Central memory CD8-positive, alpha-beta T cell (primary cell): ENCODE data around the gene GALNT12.

Experiments used
- ATAC-seq: fragments of 150-1000 bp; cut with Tn5 transposase; replicated peaks from 2 replicates; pipeline ENCODE4 v1.10.0; 2022; ENCODE audit warnings: mild to moderate bottlenecking, moderate FRiP score, moderate number of reproducible peaks; ENCODE audit not compliant: poor library complexity, severe bottlenecking; ENCODE audit errors: extremely low read depth
- DNase-seq, 2 donors: peaks; one replicate each; pipeline ENCODE4 v3.0.0; 2021; ENCODE audit warnings: low spot score in 2 of 2
- H3K27ac Mint-ChIP-seq: one replicate; pipeline ENCODE4 v1.8.0; 2022; ENCODE audit warnings: low read depth, mild to moderate bottlenecking, moderate library complexity, mixed read lengths
- H3K27me3 Mint-ChIP-seq: one replicate; pipeline ENCODE4 v1.8.0; 2022; ENCODE audit warnings: mixed read lengths
- H3K36me3 Mint-ChIP-seq: one replicate; pipeline ENCODE4 v1.8.0; 2022; ENCODE audit warnings: mild to moderate bottlenecking, moderate library complexity, mixed read lengths; ENCODE audit not compliant: insufficient read depth
- H3K4me1 Mint-ChIP-seq: one replicate; pipeline ENCODE4 v1.8.0; 2022; ENCODE audit warnings: mixed read lengths
- H3K4me3 Mint-ChIP-seq: one replicate; pipeline ENCODE4 v1.8.0; 2022; ENCODE audit warnings: mild to moderate bottlenecking, moderate library complexity, mixed read lengths
- H3K9me3 Mint-ChIP-seq: one replicate; pipeline ENCODE4 v1.8.0; 2022; ENCODE audit warnings: mixed read lengths

GALNT12 gene

DNA sequence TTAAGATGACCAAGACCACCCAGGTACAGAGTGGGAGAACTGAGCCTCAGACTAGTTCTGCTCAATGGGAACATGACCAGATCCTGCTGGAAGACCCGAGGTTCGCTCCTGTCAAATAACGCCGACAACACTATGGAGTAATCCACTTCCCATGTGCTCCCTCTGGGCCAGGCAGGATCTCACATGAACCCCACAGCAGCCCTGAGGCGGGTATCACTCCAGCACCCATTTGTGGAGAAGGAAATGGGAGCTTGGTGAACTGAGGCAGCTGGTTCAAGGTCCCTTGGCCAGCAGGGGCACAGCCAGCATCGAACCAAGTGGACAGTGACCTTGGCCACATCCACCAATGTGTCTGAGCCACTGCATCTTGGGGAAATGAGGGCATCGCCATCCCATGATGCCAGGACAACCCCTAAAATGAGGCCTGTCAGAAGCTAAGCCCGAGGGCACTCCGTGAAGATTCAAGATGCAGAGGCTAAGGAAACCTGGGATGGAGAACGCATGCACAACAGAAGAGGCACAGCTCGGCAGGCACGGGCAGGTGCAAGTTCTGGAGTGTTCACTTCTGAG is 19.6 kb upstream of the GALNT12 start:
- ATAC-seq (no peak), DNase-seq (no peak)
- H3K27me3 Mint-ChIP-seq, result no peaks in the 10 kb centered on the region
- no peaks in the 10 kb centered on the region for H3K9me3 Mint-ChIP-seq
- H3K4me1 Mint-ChIP-seq, result peaks cover 15% of the 10 kb centered on the region
- peaks cover 2% of the 10 kb centered on the region for H3K36me3 Mint-ChIP-seq
- peak overlapping the region; percentile 59 for H3K27ac Mint-ChIP-seq
- no peak overlapping the region for H3K4me3 Mint-ChIP-seq

DNA sequence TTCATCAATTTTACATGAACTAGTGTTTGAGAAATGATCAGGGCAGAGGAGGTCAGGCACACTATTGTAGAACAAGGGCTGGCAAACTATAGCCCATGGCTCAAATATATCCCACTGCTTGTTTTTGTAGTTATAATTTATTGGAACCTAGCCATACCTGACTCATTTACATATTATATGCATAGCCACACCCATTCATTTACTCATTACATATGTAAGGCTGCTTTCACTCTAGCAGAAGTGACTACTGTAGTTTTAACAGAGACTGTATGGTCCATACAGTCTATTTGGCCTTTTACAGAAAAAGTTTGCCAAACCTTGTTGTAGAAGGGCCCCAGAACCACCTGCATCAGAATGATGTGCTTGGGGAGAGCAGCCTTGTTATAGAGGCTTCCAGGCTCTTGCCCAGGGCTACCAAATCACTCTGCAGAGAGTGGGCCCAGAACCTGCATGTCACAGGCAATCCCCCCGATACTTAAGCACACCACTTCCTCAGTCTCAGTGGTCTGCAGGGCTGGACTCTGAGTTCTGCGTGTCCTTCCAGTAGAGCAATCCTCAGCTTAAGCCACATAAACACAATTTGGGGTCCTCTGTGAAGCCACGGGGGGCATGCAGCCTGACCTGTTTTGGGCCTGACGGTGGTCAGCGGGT is 17.9 kb upstream of the GALNT12 start:
- H3K27me3 Mint-ChIP-seq, result no peaks in the 10 kb centered on the region
- ATAC-seq, result no peak

DNA sequence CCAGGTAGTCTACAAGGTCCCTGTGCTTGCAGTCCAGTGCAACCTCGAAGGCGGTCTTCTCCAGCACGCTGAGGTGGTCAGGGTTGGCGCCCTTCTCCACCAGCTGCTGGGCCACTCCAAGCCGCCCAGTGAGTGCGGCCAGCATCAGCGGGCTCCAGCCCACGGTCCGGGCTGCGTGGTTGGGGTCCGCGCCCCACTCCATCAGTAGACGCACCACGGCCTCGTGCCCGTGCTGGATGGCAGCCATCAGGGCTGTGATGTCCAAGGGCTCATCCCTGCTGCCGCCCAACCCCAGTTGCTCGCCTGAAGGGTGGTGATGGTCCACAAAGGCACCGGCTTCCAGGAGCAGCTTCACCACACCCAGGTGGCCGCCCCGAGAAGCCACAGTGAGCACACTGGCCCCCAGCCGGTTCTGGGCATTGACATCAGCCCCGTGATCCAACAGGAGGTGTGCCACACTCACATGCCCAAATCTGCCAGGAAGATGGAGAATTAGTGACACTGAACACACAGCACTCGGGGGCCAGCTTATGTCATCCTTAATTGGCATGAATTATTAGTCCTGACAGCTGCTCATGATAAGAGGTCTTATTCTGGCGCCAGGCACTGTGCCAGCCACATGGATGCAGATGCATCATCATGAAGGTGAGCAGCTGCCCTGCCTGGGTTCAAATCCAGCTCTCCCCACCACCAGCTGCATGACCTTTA is 17.2 kb upstream of the GALNT12 start:
- ATAC-seq (no peak), DNase-seq (no peak)
- Mint-ChIP-seq H3K4me3 (no peak overlapping the region), H3K4me1 (peaks cover 24% of the 10 kb centered on the region), H3K36me3 (peaks cover 2% of the 10 kb centered on the region), H3K27ac (no peak overlapping the region), H3K9me3 (no peaks in the 10 kb centered on the region), H3K27me3 (no peaks in the 10 kb centered on the region)

More for the DNA sequence above, 17.9 kb upstream of the GALNT12 start:
- Mint-ChIP-seq H3K36me3 (peaks cover 2% of the 10 kb centered on the region), H3K4me1 (peaks cover 17% of the 10 kb centered on the region), H3K4me3 (no peak overlapping the region), H3K9me3 (no peaks in the 10 kb centered on the region), H3K27ac (no peak overlapping the region)
- no peak for DNase-seq

- Mint-ChIP-seq H3K9me3 (no peaks in the 10 kb centered on the region), H3K4me3 (no peak overlapping the region), H3K27me3 (no peaks in the 10 kb centered on the region), H3K4me1 (peaks cover 30% of the 10 kb centered on the region), H3K27ac (no peak overlapping the region), H3K36me3 (peaks cover 2% of the 10 kb centered on the region)
- DNase-seq (peak; percentile 31 to 51), ATAC-seq (no peak)
Observed at GRCh38 chr9:98790842-98791607, 16.4 kb upstream of the GALNT12 start.

DNA sequence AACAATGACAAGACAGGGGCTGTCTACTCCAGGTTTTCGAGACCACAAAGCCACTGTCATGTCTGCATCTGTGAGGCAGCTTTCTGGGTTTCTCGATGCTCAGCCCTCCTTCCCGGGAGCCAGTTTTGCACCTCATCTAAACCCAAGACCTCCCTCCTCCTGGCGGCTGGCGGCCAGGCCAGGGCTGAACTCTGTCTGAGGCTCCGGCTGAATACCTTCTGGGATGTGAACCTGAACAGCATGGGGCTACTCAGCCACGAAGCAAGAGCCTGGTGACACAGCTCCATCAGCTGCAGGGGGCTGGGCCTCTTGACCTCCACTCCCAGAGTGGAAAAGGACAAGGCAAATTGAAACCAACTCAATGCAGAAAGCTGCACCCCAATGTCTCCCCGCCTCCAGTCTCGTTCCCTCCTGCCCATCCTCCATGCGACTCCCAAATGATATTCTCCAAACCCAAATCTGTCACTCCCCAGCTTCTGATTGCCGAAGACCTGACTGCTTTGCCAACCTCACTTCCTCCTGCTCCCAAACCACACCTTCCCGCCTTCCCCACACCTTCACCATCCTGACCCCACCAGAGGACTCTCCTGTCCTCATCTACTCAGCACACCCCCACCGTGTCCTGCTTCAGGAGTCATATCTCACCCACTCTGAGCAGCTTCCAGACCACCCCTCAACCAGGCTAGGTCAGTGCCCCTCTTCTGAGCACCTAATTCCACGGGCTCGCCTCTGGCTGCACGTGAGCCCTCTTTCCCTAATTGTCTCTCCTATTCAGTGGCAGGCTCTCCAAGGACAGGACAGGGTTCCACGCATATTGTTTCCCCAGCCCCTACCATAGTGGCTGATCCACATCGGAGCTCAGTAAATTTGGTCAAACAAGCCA is 15.6 kb upstream of the GALNT12 start:
- no peak for ATAC-seq
- Mint-ChIP-seq H3K27ac (no peak overlapping the region), H3K4me1 (peaks cover 33% of the 10 kb centered on the region), H3K36me3 (peaks cover 5% of the 10 kb centered on the region), H3K9me3 (no peaks in the 10 kb centered on the region), H3K27me3 (no peaks in the 10 kb centered on the region), H3K4me3 (no peak overlapping the region)
- DNase-seq, result no peak

DNA sequence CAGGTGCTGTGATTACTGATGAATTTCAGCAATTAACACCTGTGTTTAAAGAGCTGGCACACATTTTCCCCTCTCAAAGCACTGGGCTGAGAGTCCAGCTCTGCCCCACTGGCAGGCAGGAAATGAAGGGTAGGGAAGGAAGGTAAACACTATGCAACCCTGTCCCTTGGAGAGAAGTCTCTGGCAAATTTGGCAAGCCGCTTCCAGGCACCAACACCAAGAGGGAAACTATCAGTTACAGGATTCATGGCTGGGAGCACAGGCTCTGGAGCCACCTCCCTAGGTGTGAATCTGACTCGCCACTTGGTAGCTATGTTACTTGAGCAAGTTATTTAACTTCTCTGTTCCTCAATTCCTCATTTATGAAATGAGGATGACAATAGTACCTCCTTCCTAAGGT is 14.4 kb upstream of the GALNT12 start:
- no peaks in the 10 kb centered on the region for H3K9me3 Mint-ChIP-seq
- H3K27me3 Mint-ChIP-seq, result no peaks in the 10 kb centered on the region
- no peak for DNase-seq
- ATAC-seq, result no peak
- peaks cover 8% of the 10 kb centered on the region for H3K36me3 Mint-ChIP-seq
- no peak overlapping the region for H3K4me3 Mint-ChIP-seq
- no peak overlapping the region for H3K27ac Mint-ChIP-seq
- peaks cover 39% of the 10 kb centered on the region for H3K4me1 Mint-ChIP-seq

- no peak for DNase-seq
- H3K4me3 Mint-ChIP-seq, result peak overlapping the region; percentile 89
- H3K9me3 Mint-ChIP-seq, result no peaks in the 10 kb centered on the region
Observed at GRCh38 chr9:98794802-98795201, 12.7 kb upstream of the GALNT12 start.

GRCh38 chr9:98795295-98795955 is 12.0 kb upstream of the GALNT12 start:
- Mint-ChIP-seq H3K9me3 (no peaks in the 10 kb centered on the region), H3K4me3 (peak overlapping the region; percentile 89), H3K27ac (peak overlapping the region; percentile 30), H3K4me1 (peaks cover 39% of the 10 kb centered on the region), H3K27me3 (no peaks in the 10 kb centered on the region), H3K36me3 (peaks cover 8% of the 10 kb centered on the region)
- DNase-seq (no peak), ATAC-seq (no peak)

More at GRCh38 chr9:98794802-98795201, 12.7 kb upstream of the GALNT12 start:
- Mint-ChIP-seq H3K36me3 (peaks cover 8% of the 10 kb centered on the region), H3K27ac (peak overlapping the region; percentile 30), H3K27me3 (no peaks in the 10 kb centered on the region), H3K4me1 (peaks cover 39% of the 10 kb centered on the region)
- no peak for ATAC-seq

DNA sequence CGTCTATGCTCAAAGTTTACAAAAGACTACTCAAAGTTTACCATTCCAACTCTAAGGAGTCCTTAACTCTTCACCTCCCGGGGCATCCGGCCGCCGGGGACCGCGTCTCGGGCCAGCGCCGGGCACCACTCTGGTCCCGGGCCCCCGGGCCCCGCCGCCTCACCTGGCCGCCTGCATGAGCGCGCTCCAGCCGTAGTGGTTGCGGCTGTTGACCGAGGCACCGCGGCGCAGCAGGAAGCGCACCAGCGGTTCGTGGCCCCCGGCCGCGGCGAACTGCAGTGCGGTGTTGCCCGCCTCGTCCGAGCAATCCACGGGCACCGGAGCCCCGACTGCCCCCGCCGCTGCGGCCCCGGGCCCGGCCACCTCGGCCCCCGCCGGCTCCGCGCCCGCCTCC is 11.5 kb upstream of the GALNT12 start:
- Mint-ChIP-seq H3K4me1 (peaks cover 37% of the 10 kb centered on the region), H3K9me3 (no peaks in the 10 kb centered on the region), H3K36me3 (peaks cover 8% of the 10 kb centered on the region), H3K27ac (peak overlapping the region; percentile 30), H3K4me3 (peak overlapping the region; percentile 89), H3K27me3 (no peaks in the 10 kb centered on the region)
- ATAC-seq, result peak; percentile 15
- no peak for DNase-seq

DNA sequence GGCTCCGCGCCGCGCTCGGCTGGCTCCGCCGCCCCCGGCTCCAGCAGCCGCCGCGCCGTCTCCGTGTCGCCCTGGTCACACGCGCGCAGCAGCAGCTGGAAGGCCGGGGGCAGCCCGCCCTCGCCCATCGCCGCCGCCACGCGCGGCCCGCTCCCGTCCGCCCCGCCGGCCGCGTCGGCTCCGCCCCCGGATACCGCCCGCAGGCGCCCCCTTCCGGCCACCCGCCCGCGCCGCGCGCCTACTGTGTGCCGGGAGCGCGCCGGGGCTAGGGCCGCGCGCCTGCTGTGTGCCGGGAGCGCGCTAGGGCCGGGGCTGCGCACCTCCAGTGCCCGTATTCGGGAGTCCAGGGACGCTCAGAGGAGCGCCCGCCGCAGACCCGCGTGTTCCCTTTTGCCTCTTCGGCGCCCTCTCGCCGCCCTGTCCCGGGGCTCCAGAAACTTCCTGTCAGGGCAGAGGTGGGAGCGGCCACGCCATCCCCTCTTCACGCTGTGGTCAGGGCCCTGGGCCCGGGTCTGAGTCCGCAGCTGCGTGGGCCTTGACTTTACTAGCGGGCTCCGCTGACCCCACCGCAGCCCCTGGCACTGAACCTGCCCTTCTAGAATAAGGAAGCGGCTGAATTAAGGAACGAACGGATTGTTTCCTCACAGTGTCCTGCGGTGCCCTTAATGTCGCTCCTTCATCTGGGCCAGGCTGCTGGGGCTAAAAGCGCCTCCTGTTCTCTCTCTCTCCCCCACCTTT is 10.9 kb upstream of the GALNT12 start, which contains the start of gene ANKS6:
ANKS6 (minus strand) TSS at position 192 of the 738 bp plus-strand sequence; CDS start at position 128, 64 bp downstream.
- peaks cover 33% of the 10 kb centered on the region for H3K4me1 Mint-ChIP-seq
- peak; percentile 89 for ATAC-seq
- H3K9me3 Mint-ChIP-seq, result no peaks in the 10 kb centered on the region
- peak within 1 kb of the TSS; percentile 89 for H3K4me3 Mint-ChIP-seq
- peaks cover 6% of the 10 kb centered on the region for H3K36me3 Mint-ChIP-seq
- peaks cover under 1% of the 10 kb centered on the region for H3K27me3 Mint-ChIP-seq
- peak within 1 kb of the TSS; percentile 86 for H3K27ac Mint-ChIP-seq
- peak; percentile 66 to 80 for DNase-seq

- DNase-seq (no peak), ATAC-seq (no peak)
- H3K36me3 Mint-ChIP-seq, result peaks cover 6% of the 10 kb centered on the region
- H3K4me3 Mint-ChIP-seq, result peak overlapping the region; percentile 89
- H3K4me1 Mint-ChIP-seq, result peaks cover 24% of the 10 kb centered on the region
- peaks cover 10% of the 10 kb centered on the region for H3K27me3 Mint-ChIP-seq
- no peaks in the 10 kb centered on the region for H3K9me3 Mint-ChIP-seq
- peak overlapping the region; percentile 86 for H3K27ac Mint-ChIP-seq
Observed at GRCh38 chr9:98797491-98797890, 10.0 kb upstream of the GALNT12 start.
